GM12878 (cell line): Measurements from ENCODE around the gene MEGF6. TPM values are rescaled to one million over a fixed set of nuclear protein-coding genes. Genes with fewer than 3 reads are reported as not detected.

Experiments used
- ATAC-seq: fragments of 200-7000 bp; cut with Tn5 transposase; 3 replicates; pipeline ENCODE4 v1.9.1; 2020; ENCODE audit warnings: mild to moderate bottlenecking, moderate library complexity
- BruUV-seq: library from RNA; stranded (reverse); fragments of 400-500 nt; replicated peaks from 2 replicates; lab custom pipeline; 2021; lab: Mats Ljungman, UMichigan
- CTCF ChIA-PET: fragments of 300-600 bp; sonication (Branson Sonifier 250); formaldehyde crosslinking; extraction: SDS; loops from one replicate; lab custom pipeline; 2021; ENCODE audit warnings: inconsistent platforms; lab: Yijun Ruan, JAX
- POLR2A ChIA-PET: fragments of 350-600 bp; formaldehyde crosslinking; extraction: SDS; loops from one replicate; lab custom pipeline; 2021; ENCODE audit warnings: inconsistent platforms; lab: Charles Lee
- RAD21 ChIA-PET: fragments of 300-600 bp; sonication (Branson Sonifier 250); formaldehyde crosslinking; loops from one replicate; lab custom pipeline; 2023; ENCODE audit warnings: antibody characterized with exemption; ENCODE audit not compliant: unreplicated experiment; lab: Charles Lee
- SMC1A ChIA-PET: fragments of 300-600 bp; sonication (Branson Sonifier 250); formaldehyde crosslinking; loops from one replicate; lab custom pipeline; 2023; ENCODE audit not compliant: unreplicated experiment, uncharacterized antibody; lab: Charles Lee
- DNase-seq: peaks from one replicate; pipeline ENCODE4 v3.0.0-alpha.2; 2011; ENCODE audit warnings: low read depth, low spot score
- FAIRE-seq: peaks from 3 replicates; lab custom pipeline; 2011; peaks lifted over from hg19 to GRCh38; lab: Jason Lieb, UNC
- H2AFZ ChIP-seq: 2 replicates; pipeline ENCODE4 v1.6.0; 2011; ENCODE audit warnings: low read depth, low read length, control low read depth; ENCODE audit not compliant: control insufficient read depth
- H3K27ac ChIP-seq: 2 replicates; pipeline ENCODE4 v1.5.1; 2011; ENCODE audit warnings: control low read depth; ENCODE audit not compliant: control insufficient read depth, insufficient read depth
- H3K27me3 ChIP-seq, 2 experiments: replicated peaks in 1 of 2; 2 replicates each; pipeline versions ENCODE4 v1.6.0 to v1.6.1; 2011; ENCODE audit warnings: low read length in 1 of 2; ENCODE audit not compliant: control insufficient read depth in 2 of 2, insufficient read depth in 2 of 2
- H3K36me3 ChIP-seq, 2 experiments: 2 replicates each; pipeline ENCODE4 v1.5.1; 2011; ENCODE audit warnings: low read length in 1 of 2; ENCODE audit not compliant: control insufficient read depth in 2 of 2, insufficient read depth in 2 of 2
- H3K4me1 ChIP-seq: 2 replicates; pipeline ENCODE4 v1.6.1; 2011; ENCODE audit warnings: mild to moderate bottlenecking, low read length, moderate library complexity, mixed read lengths; ENCODE audit not compliant: control insufficient read depth, insufficient read depth
- H3K4me2 ChIP-seq: 2 replicates; pipeline ENCODE4 v1.6.0; 2011; ENCODE audit warnings: control low read depth; ENCODE audit not compliant: control insufficient read depth, insufficient read depth
- H3K4me3 ChIP-seq: fragments of 200-600 bp; sonication (generic); 2 replicates; pipeline ENCODE4 v1.5.1; 2016
- H3K79me2 ChIP-seq: 2 replicates; pipeline ENCODE4 v1.6.0; 2011; ENCODE audit warnings: low read length; ENCODE audit not compliant: control insufficient read depth, insufficient read depth
- H3K9ac ChIP-seq: 2 replicates; pipeline ENCODE4 v1.8.0; 2011; ENCODE audit warnings: low read length, control low read depth, mixed read lengths; ENCODE audit not compliant: control insufficient read depth, insufficient read depth
- H3K9me3 ChIP-seq: replicated peaks from 3 replicates; pipeline ENCODE4 v1.5.1; 2011; ENCODE audit warnings: mild to moderate bottlenecking, low read length; ENCODE audit not compliant: control insufficient read depth, insufficient read depth
- H4K20me1 ChIP-seq: 2 replicates; pipeline ENCODE4 v1.6.0; 2011; ENCODE audit not compliant: control insufficient read depth, insufficient read depth
- CBX3 ChIP-seq: fragments of 200-600 bp; sonication (generic); IDR thresholded peaks from 2 replicates; pipeline ENCODE4 v1.6.1; 2016; ENCODE audit warnings: low read depth, borderline replicate concordance
- ESRRA ChIP-seq: IDR thresholded peaks from 2 replicates; pipeline ENCODE4 v1.6.1; 2012; ENCODE audit warnings: mild to moderate bottlenecking, low read length, improper control_type of control experiment
- HCFC1 ChIP-seq: fragments of 150-350 bp; IDR thresholded peaks from 2 replicates; pipeline ENCODE4 v1.6.1; 2014; ENCODE audit warnings: low read length
- HDAC2 ChIP-seq: fragments of 200-600 bp; sonication (generic); IDR thresholded peaks from 2 replicates; pipeline ENCODE4 v1.6.1; 2017
- IKZF2 ChIP-seq, 2 experiments: fragments of 450-650 bp; IDR thresholded peaks; 2 replicates each; pipeline ENCODE4 v1.6.1; 2017; ENCODE audit warnings: mild to moderate bottlenecking in 2 of 2, moderate library complexity in 2 of 2
- MYC ChIP-seq: IDR thresholded peaks from 2 replicates; pipeline ENCODE4 v1.6.1; 2011; ENCODE audit warnings: mild to moderate bottlenecking, low read length, moderate library complexity, inconsistent platforms; ENCODE audit not compliant: insufficient read depth, insufficient replicate concordance, insufficient read length, severe bottlenecking
- NFXL1 ChIP-seq: fragments of 450-650 bp; IDR thresholded peaks from 2 replicates; pipeline ENCODE4 v1.6.1; 2017; ENCODE audit warnings: antibody characterized with exemption, mild to moderate bottlenecking, borderline replicate concordance
- NR2C1 ChIP-seq: fragments of 450-650 bp; IDR thresholded peaks from 2 replicates; pipeline ENCODE4 v1.6.1; 2017; ENCODE audit warnings: antibody characterized with exemption, mild to moderate bottlenecking, moderate library complexity
- PAX5 ChIP-seq: IDR thresholded peaks from 2 replicates; pipeline ENCODE4 v1.6.1; 2011; ENCODE audit warnings: low read depth, low read length, borderline replicate concordance
- PBX3 ChIP-seq: IDR thresholded peaks from 2 replicates; pipeline ENCODE4 v1.6.1; 2011; ENCODE audit warnings: mild to moderate bottlenecking, low read depth, low read length, moderate library complexity; ENCODE audit not compliant: insufficient replicate concordance
- ZNF592 ChIP-seq: fragments of 450-650 bp; IDR thresholded peaks from 2 replicates; pipeline ENCODE4 v1.6.1; 2017; ENCODE audit warnings: mild to moderate bottlenecking, moderate library complexity
- ZSCAN29 ChIP-seq: fragments of 450-650 bp; IDR thresholded peaks from 2 replicates; pipeline ENCODE4 v1.6.1; 2017; ENCODE audit warnings: mild to moderate bottlenecking, moderate library complexity
- WGBS: methylation state at CpG from one replicate; pipeline ENCODE4 v1.1.6; 2016; ENCODE audit warnings: low lambda C conversion rate; ENCODE audit not compliant: insufficient replicate concordance, insufficient coverage; ENCODE audit errors: missing lambda C conversion rate; 5-methylcytosine and 5-hydroxymethylcytosine counted together
- in situ Hi-C: fragments of 300-500 bp; cut with MboI; formaldehyde crosslinking; loops from 9 replicates; pipeline ENCODE4 v1.14.3; 2018; ENCODE audit warnings: mixed read lengths
- intact Hi-C: fragments of 100-400 bp; cut with micrococcal nuclease; formaldehyde crosslinking; loops from one replicate; pipeline ENCODE4 v1.14.2; 2022; ENCODE audit not compliant: unreplicated experiment
- polyA plus RNA-seq, 11 experiments: library from polyadenylated mRNA; depleted of rRNA in 4 of 11; unstranded in 6 of 11; stranded (reverse) in 5 of 11; fragments of >200 nt; fragmentation: Nextera tagmentation in 4 of 11; fragmentation: Illumina TruSeq in 1 of 11; extraction: Ambion mirVana in 4 of 11; extraction: Trizol in 1 of 11; gene quantifications; 1 replicate in 1 of 11; 2 replicates in 10 of 11; pipeline versions ENCODE4 v1.2.1 to v1.2.3, GENCODE V29; 2011 to 2016; ENCODE audit warnings: inconsistent platforms in 2 of 11, missing spikeins in 2 of 11, low read depth in 1 of 11
- total RNA-seq, 4 experiments: library from RNA; depleted of rRNA in 3 of 4; stranded (reverse); fragments of >200 nt in 3 of 4; fragmentation: Illumina TruSeq in 1 of 4; extraction: Trizol in 1 of 4; gene quantifications; 2 replicates each; pipeline versions ENCODE4 v1.2.1 to v1.2.3, GENCODE V29; 2013 to 2021

Gene MEGF6
- total and polyA plus RNA-seq, 10 of the 15 experiments (the other 5 are each of a cell fraction or from before 2014, with no cell fraction given), result 0.03 to 0.41 TPM; not detected in 8

- ATAC-seq (no peak), DNase-seq (no peak), FAIRE-seq (no peak)
- Histone ChIP-seq H3K4me3 (no peak overlapping the region), H3K79me2 (no peaks in the 10 kb centered on the region), H3K27me3 (no peaks in the 10 kb centered on the region), H4K20me1 (no peaks in the 10 kb centered on the region), H3K36me3 (no peaks in the 10 kb centered on the region), H2AFZ (no peak overlapping the region), H3K9me3 (no peaks in the 10 kb centered on the region), H3K27ac (no peak overlapping the region), H3K4me2 (no peak overlapping the region), H3K9ac (no peak overlapping the region), H3K4me1 (no peaks in the 10 kb centered on the region)
- CTCF ChIA-PET, result no interaction called here
- TF ChIP-seq ESRRA (no peak), HDAC2 (no peak), PBX3 (no peak), PAX5 (no peak), ZNF592 (no peak), NR2C1 (no peak), CBX3 (no peak), ZSCAN29 (no peak), HCFC1 (no peak), IKZF2 (IDR thresholded peaks at IDR 0.05) (no peak), MYC (no peak), NFXL1 (no peak)
- WGBS, result 61% methylated on average over 7 of the region's 7 CpGs
- no TSS peak for BruUV-seq
- intact Hi-C loops, result no loop called here
- SMC1A ChIA-PET, result no interaction called here
- in situ Hi-C loops, result no loop called here
- POLR2A ChIA-PET, result no interaction called here
- RAD21 ChIA-PET, result no interaction called here
These were observed 106.5 kb downstream of the MEGF6 start for GRCh38 chr1:3504822-3505153.
